Measurements from ENCODE around the gene EXOC6B.
A peak's percentile ranks its signal among the peaks of the same experiment; 100 is the strongest.
"Not testable (repeated sequence)": the region's sequence is repeated elsewhere in the genome, so short reads cannot be mapped to it uniquely, and the experiment has no call there.

Gene EXOC6B

DNA sequence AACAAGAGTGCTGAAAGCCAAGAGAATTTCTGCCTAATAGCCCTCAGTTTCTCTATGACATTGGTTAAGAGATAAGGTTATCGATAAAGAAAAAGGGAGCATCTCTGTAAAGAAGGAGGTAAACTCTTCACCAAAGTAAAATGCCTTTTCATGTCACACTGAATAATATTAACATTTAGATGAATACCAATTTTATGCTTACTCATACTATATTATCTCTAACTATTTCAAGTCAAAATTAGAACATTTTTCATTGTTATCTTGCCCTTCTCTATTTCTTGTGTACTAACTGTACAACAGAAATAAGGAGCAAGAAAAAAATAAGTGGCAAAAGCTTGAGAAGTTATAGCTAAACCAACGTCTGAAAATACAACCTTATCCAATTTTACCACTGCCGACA lies 127.5 kb downstream of the EXOC6B start:
- DNase-seq (ENCODE audit: low read depth): no peak
- no peak overlapping the region for H3K4me3 ChIP-seq (ENCODE audit: low read depth, low read length)

GRCh38 chr2:72696559-72696958 lies 129.3 kb downstream of the EXOC6B start:
- H3K4me3 ChIP-seq (ENCODE audit: low read depth, low read length): no peak overlapping the region
- no peak for DNase-seq (ENCODE audit: low read depth)

GRCh38 chr2:72695676-72696075 lies 130.2 kb downstream of the EXOC6B start:
- DNase-seq (ENCODE audit: low read depth): no peak
- no peak overlapping the region for H3K4me3 ChIP-seq (ENCODE audit: low read depth, low read length)

DNA sequence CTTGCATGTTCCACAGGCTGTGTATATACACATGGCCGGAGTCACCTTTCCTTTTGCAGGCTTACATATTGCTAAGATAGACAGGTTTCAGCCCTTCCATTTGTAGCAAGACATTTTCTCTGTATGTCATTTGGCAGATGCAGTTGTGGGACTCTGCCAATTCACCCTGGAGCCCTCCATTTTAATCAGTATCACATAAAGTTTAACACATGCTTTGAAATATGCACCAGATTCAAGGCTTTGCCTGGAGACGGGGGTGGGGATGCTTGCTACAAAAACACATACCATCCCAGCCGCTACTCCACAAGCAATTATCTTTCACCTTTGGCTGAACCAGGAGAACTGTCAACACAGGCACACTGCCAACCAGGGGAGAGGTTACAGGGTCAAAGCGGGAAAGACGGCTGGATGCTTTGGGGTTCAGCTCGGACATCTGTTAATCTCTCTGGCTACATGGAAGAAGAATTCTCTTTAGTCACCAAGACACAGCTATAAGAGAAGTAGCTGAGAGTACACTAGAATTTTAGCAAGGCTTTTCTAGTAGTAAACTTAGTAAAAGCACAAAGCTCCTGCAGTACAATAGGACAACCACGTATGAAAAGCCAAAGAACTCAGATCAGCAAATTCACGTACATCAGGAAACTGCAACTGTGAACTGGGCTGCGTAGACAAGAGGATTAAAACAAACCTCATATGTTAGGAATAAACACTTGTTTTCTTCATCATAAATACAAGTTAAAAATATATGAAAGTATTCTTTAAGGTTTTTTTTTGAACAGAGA lies 130.9 kb downstream of the EXOC6B start:
- H3K4me3 ChIP-seq (ENCODE audit: low read depth, low read length): no peak overlapping the region
- peak; percentile 50 for DNase-seq (ENCODE audit: low read depth)

GRCh38 chr2:72689579-72690195 lies 136.1 kb downstream of the EXOC6B start:
- DNase-seq (ENCODE audit: low read depth): no peak

GRCh38 chr2:72685638-72686213 lies 140.1 kb downstream of the EXOC6B start:
- H3K4me3 ChIP-seq (ENCODE audit: low read depth, low read length): no peak overlapping the region
- no peak for DNase-seq (ENCODE audit: low read depth)

More at GRCh38 chr2:72689579-72690195, 136.1 kb downstream of the EXOC6B start:
- H3K4me3 ChIP-seq (ENCODE audit: low read depth, low read length): no peak overlapping the region

- no peak overlapping the region for H3K4me3 ChIP-seq (ENCODE audit: low read depth, low read length)
- no peak for DNase-seq (ENCODE audit: low read depth)
Observed at GRCh38 chr2:72682061-72682460, 143.8 kb downstream of the EXOC6B start.

DNA sequence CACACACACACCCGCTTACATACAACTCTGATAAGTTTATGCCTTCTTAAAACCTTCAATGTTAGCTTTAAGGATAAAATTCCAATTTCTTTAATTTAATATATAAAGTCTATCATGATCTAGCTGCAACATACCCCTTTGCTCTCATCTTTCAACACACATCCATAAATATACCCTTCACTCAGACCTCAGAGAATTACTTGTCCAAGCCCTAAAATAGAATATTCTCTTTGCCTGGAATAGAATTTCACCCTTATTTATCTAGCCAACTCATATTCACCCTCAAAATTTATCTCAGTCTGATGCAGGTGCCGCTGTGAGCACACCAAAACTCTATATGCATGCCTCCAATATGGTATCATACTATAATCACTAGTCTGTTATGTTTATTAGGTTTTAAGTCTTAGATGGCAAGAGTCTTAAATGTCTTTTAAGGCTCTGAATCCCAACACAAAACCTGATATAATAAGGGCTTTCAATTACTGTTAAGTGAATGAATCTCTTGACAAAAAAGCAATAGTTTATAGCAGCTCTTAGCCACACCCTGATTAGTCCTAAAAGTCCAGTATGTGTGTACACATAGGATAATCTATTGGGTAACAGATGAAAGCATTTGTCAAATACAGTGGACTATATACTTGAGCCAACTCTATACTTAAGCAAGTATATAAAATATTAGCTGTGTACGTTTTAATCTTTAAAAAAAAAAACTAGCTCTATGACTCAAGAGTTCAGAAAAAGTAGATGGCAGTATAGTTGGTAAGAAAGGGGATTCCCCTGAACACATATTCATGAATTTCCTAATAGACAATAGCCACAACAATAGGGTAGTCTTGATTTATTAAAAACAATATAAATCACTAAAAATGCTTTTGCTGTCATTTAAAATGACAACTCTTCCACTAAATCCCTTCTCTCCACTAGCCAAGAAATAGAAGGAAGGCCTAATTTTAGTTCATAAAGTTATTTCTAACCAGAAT lies 144.5 kb downstream of the EXOC6B start:
- no peak for DNase-seq (ENCODE audit: low read depth)
- no peak overlapping the region for H3K4me3 ChIP-seq (ENCODE audit: low read depth, low read length)

DNA sequence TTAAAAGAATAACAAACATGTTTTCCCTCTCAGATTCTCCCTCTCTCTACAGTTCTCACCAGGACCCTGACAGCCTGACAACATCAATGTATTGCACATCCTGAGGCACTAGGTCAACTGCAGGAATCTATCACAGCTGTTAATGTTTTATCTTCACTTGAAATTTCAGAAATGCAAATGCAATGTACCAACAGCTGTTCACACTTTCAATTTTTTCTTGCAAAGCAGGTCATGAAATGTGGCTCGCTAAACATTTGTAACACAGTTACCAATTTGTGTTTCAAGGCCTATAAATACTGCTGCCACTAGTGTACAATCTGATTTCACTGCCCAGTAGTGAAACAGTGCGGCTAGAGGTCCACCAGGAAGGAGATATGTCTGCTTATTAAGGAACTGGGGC lies 147.8 kb downstream of the EXOC6B start:
- no peak overlapping the region for H3K4me3 ChIP-seq (ENCODE audit: low read depth, low read length)
- DNase-seq (ENCODE audit: low read depth): no peak

DNA sequence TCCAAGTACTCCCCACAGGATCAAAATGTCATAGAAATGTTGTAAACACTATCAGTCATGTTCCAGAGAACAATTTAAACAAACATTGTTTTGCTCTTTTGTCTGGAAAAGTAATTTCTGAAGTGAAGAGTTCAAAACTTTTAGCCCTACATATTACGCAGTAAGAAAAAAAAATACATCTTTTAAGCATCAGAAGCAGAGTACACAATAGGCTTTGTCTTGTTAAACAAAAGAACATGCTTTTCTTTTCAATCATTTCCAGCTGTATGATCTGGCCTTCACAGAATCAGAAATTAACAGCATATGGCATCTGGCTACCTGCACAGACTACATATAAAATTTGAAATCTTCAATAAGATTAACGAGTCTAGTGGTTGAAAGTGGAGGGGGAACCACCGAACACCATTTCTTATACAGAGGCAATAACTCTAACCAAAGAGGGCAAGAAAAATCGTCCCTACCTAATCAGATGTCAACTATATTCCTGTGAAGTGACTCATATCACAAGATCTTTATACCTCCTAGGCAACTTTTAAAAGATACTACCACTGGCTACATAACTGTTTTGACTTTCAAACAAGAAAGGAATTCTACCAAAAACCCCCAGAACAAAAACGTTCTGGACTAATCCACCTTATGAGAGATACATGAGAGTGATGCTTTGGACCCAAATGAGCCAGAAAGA lies 149.3 kb downstream of the EXOC6B start:
- DNase-seq (ENCODE audit: low read depth): no peak
- H3K4me3 ChIP-seq (ENCODE audit: low read depth, low read length): no peak overlapping the region

DNA sequence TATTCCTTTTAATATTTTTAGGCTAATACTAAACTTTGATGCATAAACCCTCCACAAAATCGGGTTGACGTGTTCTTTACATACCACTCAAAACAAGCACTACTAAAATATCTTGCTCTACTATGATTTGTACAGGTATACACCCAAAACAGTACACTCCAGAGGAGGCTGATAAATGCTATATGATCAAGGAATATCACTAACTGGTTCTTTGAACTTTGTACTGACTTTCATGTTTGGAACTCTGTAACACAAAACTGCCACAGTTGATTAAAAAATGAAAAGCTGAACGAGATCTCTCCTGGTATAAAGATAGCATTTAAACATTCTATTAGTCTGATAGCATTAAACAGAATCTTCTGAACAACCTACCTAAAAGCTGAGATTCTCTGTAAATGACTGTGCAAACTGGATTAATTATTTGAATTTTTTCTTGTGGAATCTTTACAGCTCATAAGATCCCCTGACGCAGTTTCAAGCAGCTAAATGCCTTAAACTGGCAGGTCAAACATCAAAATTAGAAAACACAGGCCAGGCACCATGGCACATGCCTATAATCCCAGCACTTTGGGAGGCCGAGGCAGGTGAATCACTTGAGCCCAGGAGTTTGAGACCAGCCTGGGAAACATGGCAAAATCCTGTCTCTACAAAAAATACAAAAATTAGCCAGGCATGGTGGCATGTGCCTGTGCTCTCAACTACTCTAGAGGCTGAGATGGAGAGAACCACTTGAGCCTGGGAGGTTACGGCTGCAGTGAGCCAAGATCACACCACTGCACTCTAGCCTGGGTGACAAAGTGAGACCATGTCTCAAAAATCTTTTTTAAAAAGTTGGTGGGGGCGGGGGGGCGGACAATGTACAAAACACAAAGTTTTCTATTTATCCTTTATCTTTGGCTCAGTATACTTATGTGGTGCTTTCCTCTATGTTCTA lies 150.6 kb downstream of the EXOC6B start:
- no peak for DNase-seq (ENCODE audit: low read depth)
- H3K4me3 ChIP-seq (ENCODE audit: low read depth, low read length): no peak overlapping the region

GRCh38 chr2:72673279-72673678 lies 152.6 kb downstream of the EXOC6B start:
- H3K4me3 ChIP-seq (ENCODE audit: low read depth, low read length): no peak overlapping the region
- no peak for DNase-seq (ENCODE audit: low read depth)

DNA sequence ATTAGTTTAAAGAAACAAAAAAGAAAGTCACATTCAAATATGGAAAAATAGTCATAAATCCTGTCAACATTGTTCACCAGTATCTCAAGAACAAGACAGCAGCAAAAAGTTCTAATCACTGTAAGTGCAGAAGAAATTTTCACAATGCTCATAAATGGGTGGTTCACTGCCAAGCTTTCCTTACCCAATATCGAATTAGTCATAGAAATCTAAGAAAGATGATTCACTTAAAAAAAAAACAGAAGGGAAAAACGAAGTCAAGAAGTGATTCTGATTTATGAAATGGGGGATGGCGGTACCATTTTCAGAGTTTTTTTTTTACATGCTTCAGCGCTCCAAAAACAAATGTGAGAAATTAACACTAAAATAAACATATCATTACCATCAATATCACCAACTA lies 156.7 kb downstream of the EXOC6B start:
- H3K4me3 ChIP-seq (ENCODE audit: low read depth, low read length): no peak overlapping the region
- DNase-seq (ENCODE audit: low read depth): peak; percentile 38

GRCh38 chr2:72668647-72669046 lies 157.2 kb downstream of the EXOC6B start:
- DNase-seq (ENCODE audit: low read depth): no peak
- H3K4me3 ChIP-seq (ENCODE audit: low read depth, low read length): no peak overlapping the region

GRCh38 chr2:72665448-72665847 lies 160.4 kb downstream of the EXOC6B start:
- no peak overlapping the region for H3K4me3 ChIP-seq (ENCODE audit: low read depth, low read length)
- DNase-seq (ENCODE audit: low read depth): no peak

- no peak overlapping the region for H3K4me3 ChIP-seq (ENCODE audit: low read depth, low read length)
- DNase-seq (ENCODE audit: low read depth): no peak
Observed at GRCh38 chr2:72661985-72662384, 163.8 kb downstream of the EXOC6B start.

- no peak for DNase-seq (ENCODE audit: low read depth)
- H3K4me3 ChIP-seq (ENCODE audit: low read depth, low read length): no peak overlapping the region
Observed at GRCh38 chr2:72649810-72650209, 176.0 kb downstream of the EXOC6B start.

GRCh38 chr2:72641221-72641620 lies 184.6 kb downstream of the EXOC6B start:
- not testable (repeated sequence) for H3K4me3 ChIP-seq (ENCODE audit: low read depth, low read length); DNase-seq (ENCODE audit: low read depth)

All from skeletal muscle cell (primary cell).